MM.1S (cell line): ENCODE results near the gene MTREX.

Experiments
- EZH2 ChIP-seq: fragments of 300-600 bp; sonication (generic); optimal IDR thresholded peaks from 2 replicates; pipeline ENCODE3; 2017; ENCODE audit warnings: low read depth, mild to moderate bottlenecking, antibody characterized with exemption, low read length, mixed read lengths
- EZH2phosphoT487 ChIP-seq: fragments of 300-600 bp; sonication (generic); IDR thresholded peaks from 2 replicates; pipeline ENCODE4 v1.6.1; 2018; ENCODE audit warnings: antibody characterized with exemption, low read length
- TF ChIP-seq, protein P1 (sequence below): fragments of 300-600 bp; sonication (generic); IDR thresholded peaks from 2 replicates; pipeline ENCODE4 v1.5.1; 2016; ENCODE audit warnings: antibody characterized with exemption, low read length, mixed read lengths

DNA sequence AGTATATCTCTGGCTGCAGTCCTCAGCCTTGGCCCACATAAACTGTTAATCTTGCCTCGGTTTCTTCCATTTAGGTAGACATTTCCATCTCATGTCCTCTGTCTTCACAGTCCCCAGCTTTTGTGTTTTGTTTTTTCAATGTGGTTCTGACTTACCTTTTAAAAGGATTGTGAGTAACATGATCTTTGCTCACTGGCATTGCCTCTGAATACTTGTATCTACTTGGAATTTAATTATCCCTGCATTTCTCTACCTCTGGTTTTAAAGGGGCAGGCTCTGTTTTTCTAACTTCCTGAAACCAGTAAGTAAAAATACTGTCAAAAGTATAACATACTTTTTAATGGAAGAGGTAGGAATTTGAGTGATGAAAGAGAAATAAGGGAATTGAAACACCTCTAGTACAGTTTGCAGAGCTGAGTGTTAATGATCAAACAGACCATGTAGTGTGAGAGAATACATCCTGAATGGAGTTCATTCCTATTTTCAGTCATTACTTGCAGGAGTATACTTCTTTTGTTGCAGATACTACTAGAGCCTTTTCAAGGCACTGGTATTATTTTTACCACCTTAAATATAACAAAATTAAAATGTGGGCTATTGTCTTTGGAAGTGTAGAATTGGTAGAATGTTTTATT lies 62.6 kb downstream of the MTREX start:
- TF ChIP-seq, protein P1, sequence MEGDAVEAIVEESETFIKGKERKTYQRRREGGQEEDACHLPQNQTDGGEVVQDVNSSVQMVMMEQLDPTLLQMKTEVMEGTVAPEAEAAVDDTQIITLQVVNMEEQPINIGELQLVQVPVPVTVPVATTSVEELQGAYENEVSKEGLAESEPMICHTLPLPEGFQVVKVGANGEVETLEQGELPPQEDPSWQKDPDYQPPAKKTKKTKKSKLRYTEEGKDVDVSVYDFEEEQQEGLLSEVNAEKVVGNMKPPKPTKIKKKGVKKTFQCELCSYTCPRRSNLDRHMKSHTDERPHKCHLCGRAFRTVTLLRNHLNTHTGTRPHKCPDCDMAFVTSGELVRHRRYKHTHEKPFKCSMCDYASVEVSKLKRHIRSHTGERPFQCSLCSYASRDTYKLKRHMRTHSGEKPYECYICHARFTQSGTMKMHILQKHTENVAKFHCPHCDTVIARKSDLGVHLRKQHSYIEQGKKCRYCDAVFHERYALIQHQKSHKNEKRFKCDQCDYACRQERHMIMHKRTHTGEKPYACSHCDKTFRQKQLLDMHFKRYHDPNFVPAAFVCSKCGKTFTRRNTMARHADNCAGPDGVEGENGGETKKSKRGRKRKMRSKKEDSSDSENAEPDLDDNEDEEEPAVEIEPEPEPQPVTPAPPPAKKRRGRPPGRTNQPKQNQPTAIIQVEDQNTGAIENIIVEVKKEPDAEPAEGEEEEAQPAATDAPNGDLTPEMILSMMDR: no peak
- TF ChIP-seq EZH2 (no peak), EZH2phosphoT487 (no peak)
